GM12801 (cell line): Measurements from ENCODE around the gene HOXD13.

ENCODE experiments used
- CTCF ChIP-seq: IDR thresholded peaks from one replicate; pipeline ENCODE4 v1.5.1; 2011; ENCODE audit warnings: control low read depth; ENCODE audit not compliant: insufficient read length; ENCODE audit errors: extremely low read depth

HOXD13 gene

GRCh38 chr2:176129813-176130146, 37.3 kb downstream of the HOXD13 start:
- TF ChIP-seq CTCF = no peak

- no peak for TF ChIP-seq CTCF
Observed at GRCh38 chr2:176130147-176130956, 37.8 kb downstream of the HOXD13 start.

GRCh38 chr2:176130957-176131847, 38.7 kb downstream of the HOXD13 start:
- TF ChIP-seq CTCF = no peak

GRCh38 chr2:176131848-176132158, 39.3 kb downstream of the HOXD13 start:
- TF ChIP-seq CTCF = no peak

- no peak for TF ChIP-seq CTCF
Observed at GRCh38 chr2:176132205-176133171, 40.0 kb downstream of the HOXD13 start.

- TF ChIP-seq CTCF = no peak
Observed at GRCh38 chr2:176133389-176133788, 40.9 kb downstream of the HOXD13 start.

- no peak for TF ChIP-seq CTCF
Observed at GRCh38 chr2:176134035-176134434, 41.5 kb downstream of the HOXD13 start.
